Testis (tissue), 3 donors: ENCODE measurements around the gene TMEM81. TPM values are rescaled to one million over a fixed set of nuclear protein-coding genes. Genes with fewer than 3 reads are reported as not detected.

Experiments used
- DNase-seq: peaks from one replicate; pipeline ENCODE4 v3.0.0-alpha.2; 2019
- H3K27ac ChIP-seq, 2 donors: fragments of 200-600 bp; sonication (generic); one replicate each; pipeline ENCODE4 v1.5.1; 2019
- H3K27me3 ChIP-seq: fragments of 200-600 bp; sonication (generic); one replicate; pipeline ENCODE4 v1.5.1; 2019
- H3K36me3 ChIP-seq: fragments of 200-600 bp; sonication (generic); one replicate; pipeline ENCODE4 v1.5.1; 2017; ENCODE audit warnings: low read depth; ENCODE audit errors: missing control alignments
- H3K4me1 ChIP-seq: fragments of 200-600 bp; sonication (generic); one replicate; pipeline ENCODE4 v1.5.1; 2019
- H3K4me3 ChIP-seq, 2 donors: fragments of 200-600 bp; sonication (generic); one replicate each; pipeline ENCODE4 v1.5.1; 2017 to 2019
- H3K9me3 ChIP-seq: fragments of 200-600 bp; sonication (generic); one replicate; pipeline ENCODE4 v1.5.1; 2017
- POLR2A ChIP-seq: fragments of 450-650 bp; IDR thresholded peaks from one replicate; pipeline ENCODE4 v1.6.1; 2017; ENCODE audit warnings: antibody characterized with exemption, mild to moderate bottlenecking, moderate library complexity
- WGBS, 2 donors: methylation state at CpG; one replicate each; pipeline ENCODE4 v1.1.5; 2018; 5-methylcytosine and 5-hydroxymethylcytosine counted together
- intact Hi-C: fragments of 100-400 bp; cut with DNase I; formaldehyde crosslinking; loops from one replicate; pipeline ENCODE4 v1.15.1; 2023; ENCODE audit warnings: low total_unique reads
- polyA plus RNA-seq: library from polyadenylated mRNA; stranded (reverse); fragments of 350-450 nt; fragmentation: Illumina TruSeq; extraction: RNeasy Lipid Tissue Mini Kit (QIAGEN cat#74804); gene quantifications from one replicate; pipeline ENCODE4 v1.2.3, GENCODE V29; 2014; ENCODE audit warnings: low read depth, low replicate concordance; ENCODE audit not compliant: insufficient read depth
- total RNA-seq, 2 donors: library from RNA; depleted of rRNA; stranded (reverse); fragments of >200 nt; gene quantifications; one replicate each; pipeline ENCODE4 v1.2.3, GENCODE V29; 2016
- TF ChIP-seq, protein P1 (sequence below), 3 experiments: fragments of 450-650 bp in 2 of 3; fragments of 200-600 bp in 1 of 3; sonication (generic) in 1 of 3; IDR thresholded peaks; one replicate each; pipeline ENCODE4 v1.5.1; 2016 to 2019; ENCODE audit warnings: antibody characterized with exemption in 3 of 3, mild to moderate bottlenecking in 2 of 3, moderate library complexity in 1 of 3

The TMEM81 gene
- total and polyA plus RNA-seq, 3 donors from 2014 or later = 5.7 to 6.8 (median 5.9) TPM

DNA sequence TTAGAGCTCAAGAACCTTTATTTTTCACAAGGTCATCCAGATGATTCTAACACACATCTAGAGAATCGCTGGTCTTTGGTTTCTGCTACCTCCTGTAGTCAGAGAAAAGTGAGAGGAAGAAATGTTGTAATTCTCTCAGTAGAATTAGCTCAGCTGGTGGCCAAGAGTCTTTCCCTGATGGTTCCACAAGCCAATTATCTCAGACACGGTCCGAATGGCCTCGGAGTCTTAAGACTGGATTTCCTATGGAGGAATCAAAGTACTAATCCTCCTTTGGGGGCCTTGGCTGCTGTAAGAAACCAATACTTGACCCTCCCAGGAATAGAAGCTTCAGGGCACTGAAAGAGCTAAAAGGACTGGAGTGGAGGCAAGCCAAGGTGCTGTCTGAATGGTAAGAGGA lies 1.8 kb downstream of the TMEM81 start:
- no peaks in the 10 kb centered on the region for H3K36me3 ChIP-seq
- WGBS, 2 donors = 86 to 90% methylated on average over 4 of the region's 4 CpGs
- H3K9me3 ChIP-seq = no peaks in the 10 kb centered on the region
- intact Hi-C loops = no loop called here
- TF ChIP-seq, protein P1, sequence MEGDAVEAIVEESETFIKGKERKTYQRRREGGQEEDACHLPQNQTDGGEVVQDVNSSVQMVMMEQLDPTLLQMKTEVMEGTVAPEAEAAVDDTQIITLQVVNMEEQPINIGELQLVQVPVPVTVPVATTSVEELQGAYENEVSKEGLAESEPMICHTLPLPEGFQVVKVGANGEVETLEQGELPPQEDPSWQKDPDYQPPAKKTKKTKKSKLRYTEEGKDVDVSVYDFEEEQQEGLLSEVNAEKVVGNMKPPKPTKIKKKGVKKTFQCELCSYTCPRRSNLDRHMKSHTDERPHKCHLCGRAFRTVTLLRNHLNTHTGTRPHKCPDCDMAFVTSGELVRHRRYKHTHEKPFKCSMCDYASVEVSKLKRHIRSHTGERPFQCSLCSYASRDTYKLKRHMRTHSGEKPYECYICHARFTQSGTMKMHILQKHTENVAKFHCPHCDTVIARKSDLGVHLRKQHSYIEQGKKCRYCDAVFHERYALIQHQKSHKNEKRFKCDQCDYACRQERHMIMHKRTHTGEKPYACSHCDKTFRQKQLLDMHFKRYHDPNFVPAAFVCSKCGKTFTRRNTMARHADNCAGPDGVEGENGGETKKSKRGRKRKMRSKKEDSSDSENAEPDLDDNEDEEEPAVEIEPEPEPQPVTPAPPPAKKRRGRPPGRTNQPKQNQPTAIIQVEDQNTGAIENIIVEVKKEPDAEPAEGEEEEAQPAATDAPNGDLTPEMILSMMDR (IDR thresholded peaks at IDR 0.05) = no peak
- TF ChIP-seq POLR2A = no peak
- no peaks in the 10 kb centered on the region for H3K4me1 ChIP-seq
- no peak for DNase-seq
- no peak overlapping the region for H3K27ac ChIP-seq
- no peak overlapping the region for H3K4me3 ChIP-seq
- H3K27me3 ChIP-seq = no peaks in the 10 kb centered on the region

DNA sequence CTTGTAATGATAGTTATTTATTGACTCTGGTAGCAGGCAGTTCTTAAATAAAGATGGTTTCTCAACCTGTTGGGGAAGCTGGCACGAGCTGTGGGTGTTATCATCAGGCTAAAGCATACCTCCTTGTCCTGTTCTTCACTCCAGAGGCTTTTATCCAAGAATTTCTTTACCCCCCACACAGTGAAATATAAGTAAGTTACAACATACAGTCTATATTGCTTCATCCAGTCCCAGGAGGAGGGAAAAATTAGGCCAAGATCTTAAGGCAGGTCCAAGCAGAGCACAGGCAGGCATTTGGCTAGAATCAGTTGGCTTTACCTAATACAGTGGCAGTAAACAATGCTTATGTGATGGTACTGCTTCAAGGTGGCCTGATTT lies 6.3 kb downstream of the TMEM81 start:
- Histone ChIP-seq H3K9me3 (no peaks in the 10 kb centered on the region), H3K36me3 (no peaks in the 10 kb centered on the region), H3K27ac (no peak overlapping the region), H3K4me3 (no peak overlapping the region), H3K4me1 (peaks cover 13% of the 10 kb centered on the region), H3K27me3 (no peaks in the 10 kb centered on the region)
- no peak for TF ChIP-seq POLR2A
- WGBS, 2 donors = 70 to 85% methylated on average over 1 of the region's 1 CpG
- no peak for DNase-seq
- intact Hi-C loops = no loop called here

DNA sequence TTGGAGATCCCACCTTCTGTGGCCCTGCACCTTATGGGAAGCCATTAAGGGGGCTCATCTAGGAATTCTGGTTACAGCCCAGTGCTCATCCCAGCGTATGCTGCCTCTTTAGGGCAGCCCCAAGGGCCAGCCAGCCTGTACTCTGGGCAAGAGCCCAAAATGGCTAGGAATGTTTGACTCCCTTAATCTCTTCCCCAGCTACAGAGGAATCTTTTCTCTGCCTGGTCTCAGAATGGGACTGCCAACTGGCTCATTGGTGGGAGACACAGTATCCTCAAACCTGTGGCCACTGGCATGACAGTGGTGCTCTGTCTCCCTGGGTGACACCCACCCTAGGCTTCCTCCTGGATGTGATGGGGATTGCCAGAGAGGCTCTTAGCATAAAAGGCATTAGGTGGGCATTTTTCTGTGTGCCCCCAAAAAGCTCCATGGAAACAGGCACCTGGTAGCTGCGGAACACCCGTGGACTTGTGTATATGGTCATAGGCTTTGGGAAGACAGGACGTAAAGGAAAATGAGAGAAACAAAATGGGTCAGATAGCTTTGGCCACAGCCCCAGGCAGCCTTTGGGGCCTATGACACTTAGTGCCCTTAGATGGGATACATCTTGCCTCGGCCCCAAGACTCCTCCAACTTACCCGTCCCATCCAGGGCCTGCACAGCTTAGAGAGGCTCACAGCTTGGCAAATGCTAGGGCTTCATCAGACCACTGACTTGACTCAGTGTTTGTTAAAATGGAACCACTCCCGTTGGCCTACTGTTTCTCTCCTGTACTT lies 6.9 kb downstream of the TMEM81 start:
- no peak for TF ChIP-seq POLR2A
- TF ChIP-seq, protein P1 (IDR thresholded peaks at IDR 0.05) = no peak
- 77 to 83% methylated on average over 7 of the region's 7 CpGs for WGBS, 2 donors
- DNase-seq = no peak
- H3K9me3 ChIP-seq = no peaks in the 10 kb centered on the region
- no peaks in the 10 kb centered on the region for H3K27me3 ChIP-seq
- H3K4me3 ChIP-seq = no peak overlapping the region
- H3K4me1 ChIP-seq = peaks cover 13% of the 10 kb centered on the region
- no peaks in the 10 kb centered on the region for H3K36me3 ChIP-seq
- H3K27ac ChIP-seq = no peak overlapping the region
- intact Hi-C loops = no loop called here

DNA sequence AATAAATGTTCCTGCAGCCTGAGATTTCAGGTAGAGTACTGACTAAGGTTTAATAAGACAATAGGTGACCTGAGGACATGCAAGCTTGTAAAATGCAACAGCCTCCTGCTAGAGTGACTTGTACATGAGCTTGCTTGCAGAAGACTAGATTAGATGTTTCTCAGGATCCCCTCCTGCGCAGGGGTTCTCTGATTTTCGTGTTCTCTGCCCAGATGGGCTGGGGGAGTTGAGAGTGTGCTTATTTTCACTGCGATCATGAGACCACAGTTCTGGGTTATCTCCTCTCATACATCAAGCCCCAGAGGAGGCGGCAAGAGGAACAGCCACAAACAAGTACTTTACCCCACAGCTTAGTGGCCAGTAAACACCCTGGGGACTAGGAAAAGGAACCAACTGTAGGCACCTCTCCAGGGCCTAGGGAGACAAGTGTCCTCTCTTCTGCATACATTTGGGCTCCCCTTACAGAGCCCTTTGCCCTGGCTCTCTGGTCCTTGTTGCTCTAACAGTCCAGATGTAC lies 8.0 kb downstream of the TMEM81 start:
- Histone ChIP-seq H3K27ac (no peak overlapping the region), H3K4me3 (no peak overlapping the region), H3K27me3 (no peaks in the 10 kb centered on the region), H3K36me3 (no peaks in the 10 kb centered on the region), H3K9me3 (no peaks in the 10 kb centered on the region), H3K4me1 (peaks cover 13% of the 10 kb centered on the region)
- no peak for TF ChIP-seq POLR2A
- TF ChIP-seq, protein P1 (IDR thresholded peaks at IDR 0.05) = no peak
- 61 to 67% methylated on average over 4 of the region's 4 CpGs for WGBS, 2 donors
- DNase-seq = no peak
- intact Hi-C loops = no loop called here

DNA sequence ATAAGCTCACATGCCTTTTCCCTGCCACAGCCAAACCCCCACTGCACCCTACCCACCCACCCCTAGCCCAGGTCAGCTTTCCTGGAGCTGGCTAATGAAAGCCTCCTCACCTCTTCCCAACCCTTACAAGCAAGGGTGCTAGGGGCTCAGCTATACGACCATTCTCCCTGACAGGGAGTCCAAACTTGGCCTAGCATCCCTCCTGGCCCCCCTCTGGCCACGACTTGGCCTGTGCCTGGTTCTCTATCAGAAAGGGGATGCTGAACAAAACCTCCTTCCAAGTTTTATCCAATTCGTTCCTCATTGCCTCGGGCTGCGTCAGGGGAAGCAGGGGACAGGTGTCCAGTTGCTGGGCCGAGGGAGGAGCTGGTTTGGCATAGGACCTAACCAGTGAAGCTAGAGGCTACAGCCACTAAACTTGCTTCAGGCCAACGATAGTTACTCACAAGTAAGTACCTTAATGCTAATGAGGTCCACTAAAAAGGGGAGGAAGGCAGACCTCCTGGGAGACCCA lies 8.6 kb downstream of the TMEM81 start:
- H3K4me1 ChIP-seq = peaks cover 13% of the 10 kb centered on the region
- WGBS, 2 donors = 51 to 72% methylated on average over 7 of the region's 7 CpGs
- DNase-seq = no peak
- H3K27ac ChIP-seq = no peak overlapping the region
- H3K9me3 ChIP-seq = no peaks in the 10 kb centered on the region
- intact Hi-C loops = no loop called here
- TF ChIP-seq POLR2A = no peak
- TF ChIP-seq, protein P1 (IDR thresholded peaks at IDR 0.05) = no peak
- no peaks in the 10 kb centered on the region for H3K27me3 ChIP-seq
- H3K4me3 ChIP-seq = no peak overlapping the region
- no peaks in the 10 kb centered on the region for H3K36me3 ChIP-seq
